DMS53 treated with DMSO at 0.1 percent for 48 hours (cell line): Measurements from ENCODE around the gene HRH4.

ENCODE experiments used
- DNase-seq: peaks from one replicate; lab custom pipeline; 2025; ENCODE audit not compliant: unreplicated experiment; lab: John Stamatoyannopoulos, UW

The HRH4 gene

DNA sequence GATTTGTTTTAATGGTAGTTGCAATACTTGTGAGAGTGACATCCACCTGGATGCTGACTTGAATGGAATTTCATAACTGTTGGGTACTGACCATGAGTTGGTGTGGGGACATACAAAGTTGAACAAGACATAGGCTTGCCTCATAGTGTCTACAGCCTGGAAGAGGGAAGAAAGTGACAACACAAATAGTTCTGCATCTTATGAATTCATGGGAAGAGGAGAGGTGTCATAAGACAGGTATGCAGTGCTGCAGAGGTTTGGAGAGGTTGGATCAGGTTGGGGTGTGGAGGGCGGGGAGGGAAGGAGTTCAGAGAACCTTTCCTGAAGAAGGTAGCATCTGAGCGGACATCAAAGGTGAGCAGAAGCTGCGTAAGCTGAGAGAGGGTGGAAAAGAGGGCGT lies 44.0 kb downstream of the HRH4 start:
- no peak for DNase-seq

DNA sequence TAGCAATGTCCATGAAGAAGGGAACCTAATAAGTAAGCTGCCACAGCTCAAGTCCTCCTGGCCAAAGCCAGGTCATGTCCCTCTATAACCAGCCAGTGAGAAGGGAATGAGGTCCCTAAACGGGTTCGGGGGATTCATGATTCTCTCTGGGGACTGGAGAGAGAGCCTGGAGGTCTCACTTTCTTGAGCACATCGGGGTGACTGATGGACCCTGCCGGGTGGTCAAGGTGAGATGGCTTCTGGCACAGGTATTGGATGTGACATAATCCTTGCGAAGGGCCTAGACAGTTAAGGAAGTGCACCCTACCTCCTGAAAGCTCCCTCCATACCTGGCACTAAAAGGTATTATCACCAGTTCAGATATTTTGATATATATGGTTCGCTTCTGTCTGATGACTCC lies 45.7 kb downstream of the HRH4 start:
- DNase-seq: no peak

DNA sequence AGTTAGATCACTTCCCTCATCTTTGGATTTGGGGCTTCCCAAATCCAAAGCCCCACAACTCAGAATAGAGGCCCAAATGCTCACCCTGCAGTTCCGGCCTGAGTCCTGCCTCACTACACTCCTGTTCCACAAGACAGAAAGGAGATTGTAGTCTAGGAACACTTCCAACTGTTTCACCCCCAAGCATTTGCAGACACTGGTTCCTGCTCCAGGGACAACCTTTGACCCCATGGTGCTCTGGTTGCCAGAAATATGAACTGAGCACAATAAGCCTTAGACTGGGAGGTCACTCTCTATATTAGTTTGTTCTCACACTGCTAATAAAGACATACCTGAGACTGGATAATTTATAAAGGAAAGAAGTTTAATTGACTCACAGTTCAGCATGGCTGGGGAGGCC lies 49.0 kb downstream of the HRH4 start:
- no peak for DNase-seq

DNA sequence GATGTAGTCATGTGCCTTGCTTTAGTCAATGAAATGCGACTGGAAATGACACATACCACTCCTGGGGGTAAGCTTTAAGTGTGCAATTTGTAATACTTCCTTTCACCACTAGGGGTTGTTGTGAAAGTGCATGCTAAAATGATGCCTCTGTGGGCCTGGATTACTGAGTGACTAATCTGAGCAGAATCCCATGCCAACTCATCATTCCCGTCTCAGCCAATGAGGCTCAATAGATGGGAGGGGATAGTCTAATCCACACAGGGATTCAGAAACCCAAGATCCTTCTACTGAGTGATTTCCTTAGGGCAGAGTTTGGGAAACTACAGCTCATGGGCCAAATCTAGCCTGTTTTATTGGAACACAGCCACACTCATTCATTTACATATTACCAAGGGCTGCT lies 54.0 kb downstream of the HRH4 start:
- DNase-seq: peak; percentile 21

DNA sequence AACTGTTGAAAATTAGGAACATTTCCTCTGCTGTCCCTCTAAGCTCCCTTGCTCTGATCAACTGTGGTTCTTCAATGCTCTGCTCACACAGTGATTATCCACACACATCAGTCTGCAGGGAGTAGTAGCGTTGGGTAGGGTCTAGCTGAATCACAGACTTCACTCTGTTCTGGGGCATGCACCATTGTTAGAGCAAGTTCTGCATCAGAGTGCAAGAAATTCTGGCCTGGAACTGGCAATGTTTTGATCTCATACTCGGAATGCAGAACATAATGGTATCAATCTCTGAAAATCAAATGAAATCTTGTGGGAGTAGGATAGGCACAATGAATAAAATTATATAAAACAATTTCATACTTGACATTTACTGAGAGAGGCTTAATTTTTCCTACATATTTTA lies 55.3 kb downstream of the HRH4 start:
- DNase-seq: no peak

DNA sequence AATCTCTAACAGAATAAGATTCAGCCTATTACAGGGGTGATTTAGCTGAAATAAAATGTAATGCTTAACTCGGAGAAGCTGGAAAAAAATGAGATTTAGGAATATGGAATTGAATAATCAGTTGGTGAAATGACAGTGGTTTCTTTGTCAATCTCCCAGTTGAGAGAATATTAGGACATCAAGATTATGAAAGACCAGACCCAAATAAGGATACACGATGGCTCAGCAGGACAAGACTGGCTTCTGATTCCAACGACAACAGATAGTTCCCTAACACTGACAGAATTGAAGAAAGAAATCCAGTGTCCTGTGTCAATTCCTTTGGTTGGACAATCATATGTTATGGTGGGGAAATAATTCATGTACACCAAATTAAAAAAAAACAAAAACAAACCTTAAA lies 55.8 kb downstream of the HRH4 start:
- no peak for DNase-seq

DNA sequence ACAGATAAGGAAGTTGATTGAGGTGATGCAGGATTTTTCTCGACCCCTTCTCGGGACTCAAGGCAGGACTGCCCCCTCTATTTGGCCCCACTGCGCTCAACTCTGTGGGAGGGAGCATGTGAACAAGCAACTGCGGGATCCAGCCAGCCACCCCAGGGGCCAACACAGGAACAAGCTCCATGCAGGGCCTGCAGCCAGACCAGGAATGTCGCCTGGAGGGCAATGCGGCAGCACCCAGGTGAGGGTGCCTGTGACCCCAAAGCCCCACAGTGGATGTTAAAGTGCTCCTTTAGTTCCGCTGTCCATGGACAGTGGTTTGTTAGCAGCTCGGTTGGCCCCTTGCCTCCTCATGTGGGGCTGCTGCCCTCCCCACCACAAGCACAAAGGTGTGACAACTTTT lies 57.1 kb downstream of the HRH4 start:
- no peak for DNase-seq

DNA sequence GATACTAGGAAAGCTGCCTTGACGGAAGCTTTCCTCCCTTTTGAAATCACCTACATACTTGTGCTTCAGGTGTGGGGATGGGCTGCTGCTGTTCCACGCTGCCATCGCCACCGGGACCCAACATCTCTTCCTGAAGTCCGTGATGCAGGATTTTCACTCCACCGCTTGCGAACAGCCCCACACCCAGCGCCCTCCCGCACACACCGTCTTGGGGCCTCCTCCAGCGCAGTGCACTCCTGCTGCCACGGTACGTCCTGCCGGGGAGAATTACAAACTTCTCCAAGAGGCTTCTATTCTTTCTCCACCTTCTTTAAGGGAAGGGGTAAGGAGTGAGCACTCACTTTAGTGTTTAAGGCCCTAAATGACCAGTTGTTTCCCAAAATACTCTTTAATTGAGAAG lies 58.2 kb downstream of the HRH4 start:
- no peak for DNase-seq
